ACC112 (cell line): ENCODE data around the gene OOEP.
"Not testable (repeated sequence)": the region's sequence is repeated elsewhere in the genome, so short reads cannot be mapped to it uniquely, and the experiment has no call there.

ENCODE experiments used
- H2AFZ ChIP-seq: fragments of 200-600 bp; sonication (generic); one replicate; pipeline ENCODE4 v1.6.0; 2017; ENCODE audit warnings: antibody characterized with exemption, low read length; ENCODE audit not compliant: unreplicated experiment
- H3K27ac ChIP-seq: fragments of 200-600 bp; sonication (generic); 2 replicates; pipeline ENCODE4 v1.5.1; 2014; ENCODE audit warnings: low read depth, mild to moderate bottlenecking, antibody characterized with exemption, low read length, moderate library complexity
- H3K27me3 ChIP-seq: fragments of 200-600 bp; sonication (generic); 2 replicates; pipeline ENCODE4 v1.6.1; 2014; ENCODE audit warnings: mild to moderate bottlenecking, antibody characterized with exemption, low read length, moderate library complexity, mixed read lengths; ENCODE audit not compliant: insufficient read depth
- H3K36me3 ChIP-seq: fragments of 200-600 bp; sonication (generic); 2 replicates; pipeline ENCODE4 v1.6.1; 2016; ENCODE audit warnings: mild to moderate bottlenecking, antibody characterized with exemption, low read length, moderate library complexity, mixed read lengths; ENCODE audit not compliant: insufficient read depth
- H3K4me1 ChIP-seq: fragments of 200-600 bp; sonication (generic); one replicate; pipeline ENCODE4 v1.6.1; 2016; ENCODE audit warnings: low read length, mixed read lengths; ENCODE audit not compliant: insufficient read depth, unreplicated experiment, control insufficient read depth
- H3K4me3 ChIP-seq: fragments of 200-600 bp; sonication (generic); 2 replicates; pipeline ENCODE4 v1.5.1; 2014; ENCODE audit warnings: mild to moderate bottlenecking, low read depth, low read length
- H3K79me2 ChIP-seq: fragments of 200-600 bp; sonication (generic); one replicate; pipeline ENCODE4 v1.6.0; 2016; ENCODE audit warnings: low read length; ENCODE audit not compliant: control insufficient read depth, unreplicated experiment, insufficient read depth

The OOEP gene

GRCh38 chr6:73369563-73369962 is at the start of gene OOEP:
Gene OOEP (minus strand): TSS chr6:73369897. CDS start chr6:73369792, 105 bp downstream.
- no peak within 1 kb of the TSS for H3K4me3 ChIP-seq
- no peaks in the 10 kb centered on the region for H3K4me1 ChIP-seq
- no peaks in the 10 kb centered on the region for H3K79me2 ChIP-seq
- no peak within 1 kb of the TSS for H3K27ac ChIP-seq
- no peak within 1 kb of the TSS for H2AFZ ChIP-seq
- H3K36me3 ChIP-seq = no peaks in the 10 kb centered on the region
- H3K27me3 ChIP-seq = no peaks in the 10 kb centered on the region

DNA sequence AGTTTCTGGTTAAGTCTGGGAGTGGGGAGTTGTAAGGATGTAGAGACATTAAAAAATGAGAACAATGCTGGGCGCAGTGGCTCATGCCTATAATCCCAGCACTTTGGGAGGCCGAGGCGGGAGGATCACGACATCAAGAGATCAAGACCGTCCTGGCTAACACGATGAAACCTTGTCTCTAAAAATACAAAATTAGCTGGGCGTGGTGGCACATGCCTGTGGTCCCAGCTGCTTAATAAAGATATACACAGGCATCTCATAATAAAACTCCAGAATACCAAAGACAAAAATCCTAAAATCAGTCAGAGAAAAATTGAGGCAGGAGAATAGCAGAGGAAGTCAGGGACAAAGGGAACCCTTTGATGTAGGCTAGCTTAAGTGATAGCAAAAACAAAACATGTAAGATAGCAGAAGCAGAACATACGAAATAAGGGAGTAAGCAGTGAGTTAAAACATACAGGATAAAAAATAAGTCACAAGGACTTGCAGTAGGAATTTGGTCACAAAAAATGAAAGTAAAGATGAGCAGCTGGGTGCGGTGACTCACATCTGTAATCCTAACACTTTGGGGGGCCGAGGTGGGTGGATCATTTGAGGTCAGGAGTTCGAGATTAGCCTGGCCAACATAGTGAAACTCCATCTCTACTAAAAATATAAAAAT is 48.5 kb upstream of the OOEP start:
- Histone ChIP-seq H3K36me3 (peaks cover 11% of the 10 kb centered on the region), H3K4me3 (no peak overlapping the region), H3K79me2 (no peaks in the 10 kb centered on the region), H3K27me3 (no peaks in the 10 kb centered on the region), H3K27ac (no peak overlapping the region; the same call in 1 of the 2 replicates), H2AFZ (no peak overlapping the region), H3K4me1 (peaks cover 3% of the 10 kb centered on the region)

GRCh38 chr6:73413102-73413501 is 43.4 kb upstream of the OOEP start:
- H2AFZ ChIP-seq = no peak overlapping the region
- H3K79me2 ChIP-seq = no peaks in the 10 kb centered on the region
- H3K27me3 ChIP-seq = no peaks in the 10 kb centered on the region
- H3K27ac ChIP-seq = no peak overlapping the region
- no peak overlapping the region for H3K4me3 ChIP-seq
- H3K36me3 ChIP-seq = no peaks in the 10 kb centered on the region
- H3K4me1 ChIP-seq = no peaks in the 10 kb centered on the region

DNA sequence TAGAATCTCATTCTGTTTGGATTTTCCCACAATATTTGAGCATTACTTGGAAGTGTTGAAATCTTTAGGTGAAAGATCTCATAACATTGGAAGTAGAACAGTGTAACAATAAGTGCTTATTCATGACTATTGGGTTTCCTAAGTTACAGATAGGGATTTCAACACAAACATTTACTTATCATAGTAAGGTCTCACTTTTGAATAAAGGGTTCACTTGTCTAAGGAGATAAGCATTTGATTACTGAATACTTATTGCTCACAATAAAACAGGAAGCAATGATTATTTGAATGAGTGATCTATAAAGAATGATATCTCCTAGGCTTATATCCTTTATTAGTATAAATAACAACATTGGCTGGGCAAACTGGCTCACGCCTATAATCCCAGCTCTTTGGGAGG is 39.7 kb upstream of the OOEP start:
- no peaks in the 10 kb centered on the region for H3K79me2 ChIP-seq
- no peak overlapping the region for H3K27ac ChIP-seq
- H3K36me3 ChIP-seq = no peaks in the 10 kb centered on the region

GRCh38 chr6:73400656-73401055 is 31.0 kb upstream of the OOEP start:
- no peak overlapping the region for H2AFZ ChIP-seq
- no peaks in the 10 kb centered on the region for H3K27me3 ChIP-seq
- H3K79me2 ChIP-seq = no peaks in the 10 kb centered on the region
- H3K36me3 ChIP-seq = no peaks in the 10 kb centered on the region
- H3K4me3 ChIP-seq = no peak overlapping the region
- no peak overlapping the region for H3K27ac ChIP-seq
- H3K4me1 ChIP-seq = no peaks in the 10 kb centered on the region

More for the DNA sequence above, 39.7 kb upstream of the OOEP start:
- Histone ChIP-seq H2AFZ (no peak overlapping the region), H3K4me3 (no peak overlapping the region), H3K4me1 (no peaks in the 10 kb centered on the region), H3K27me3 (no peaks in the 10 kb centered on the region)

GRCh38 chr6:73395875-73396274 is 26.2 kb upstream of the OOEP start:
- Histone ChIP-seq H3K79me2 (no peaks in the 10 kb centered on the region), H3K27ac (no peak overlapping the region), H3K4me1 (no peaks in the 10 kb centered on the region), H3K36me3 (no peaks in the 10 kb centered on the region), H3K27me3 (no peaks in the 10 kb centered on the region), H3K4me3 (no peak overlapping the region), H2AFZ (no peak overlapping the region)

- H3K4me3 ChIP-seq = no peak within 1 kb of the TSS
- no peak within 1 kb of the TSS for H3K27ac ChIP-seq
- no peaks in the 10 kb centered on the region for H3K4me1 ChIP-seq
- no peaks in the 10 kb centered on the region for H3K27me3 ChIP-seq
- H2AFZ ChIP-seq = no peak within 1 kb of the TSS
- no peaks in the 10 kb centered on the region for H3K36me3 ChIP-seq
- H3K79me2 ChIP-seq = no peaks in the 10 kb centered on the region
Observed at GRCh38 chr6:73394577-73395354, 25.1 kb upstream of the OOEP start, which contains the start of gene DDX43. Gene DDX43 (plus strand): TSS chr6:73394828. CDS start chr6:73394906, 78 bp downstream.

DNA sequence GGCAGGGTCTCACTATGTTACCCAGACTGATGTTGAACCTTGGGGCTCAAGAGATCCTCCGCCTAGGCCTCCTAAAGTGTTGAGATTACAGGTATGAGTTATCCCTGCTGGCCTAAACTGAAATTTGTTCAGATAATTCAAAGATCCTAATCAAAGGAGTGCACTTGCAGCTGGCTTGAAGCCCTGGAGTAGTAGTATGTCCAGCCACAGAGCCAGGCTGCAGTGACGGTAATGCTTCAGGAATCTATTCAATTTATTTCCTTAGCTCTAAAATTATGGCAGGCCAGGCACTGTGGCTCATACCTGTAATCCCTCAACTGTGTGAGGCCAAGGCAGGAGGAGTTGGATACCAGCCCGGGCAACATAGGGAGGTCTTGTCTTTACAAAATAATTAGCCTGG is 23.6 kb upstream of the OOEP start:
- Histone ChIP-seq H3K27ac (no peak overlapping the region), H3K27me3 (no peaks in the 10 kb centered on the region), H3K4me1 (no peaks in the 10 kb centered on the region), H3K36me3 (no peaks in the 10 kb centered on the region), H3K4me3 (no peak overlapping the region), H3K79me2 (no peaks in the 10 kb centered on the region), H2AFZ (no peak overlapping the region)

GRCh38 chr6:73392188-73392587 is 22.5 kb upstream of the OOEP start:
- H3K4me3 ChIP-seq, H3K36me3 ChIP-seq, H3K27ac ChIP-seq, H2AFZ ChIP-seq, H3K27me3 ChIP-seq, H3K4me1 ChIP-seq, H3K79me2 ChIP-seq: not testable (repeated sequence)

DNA sequence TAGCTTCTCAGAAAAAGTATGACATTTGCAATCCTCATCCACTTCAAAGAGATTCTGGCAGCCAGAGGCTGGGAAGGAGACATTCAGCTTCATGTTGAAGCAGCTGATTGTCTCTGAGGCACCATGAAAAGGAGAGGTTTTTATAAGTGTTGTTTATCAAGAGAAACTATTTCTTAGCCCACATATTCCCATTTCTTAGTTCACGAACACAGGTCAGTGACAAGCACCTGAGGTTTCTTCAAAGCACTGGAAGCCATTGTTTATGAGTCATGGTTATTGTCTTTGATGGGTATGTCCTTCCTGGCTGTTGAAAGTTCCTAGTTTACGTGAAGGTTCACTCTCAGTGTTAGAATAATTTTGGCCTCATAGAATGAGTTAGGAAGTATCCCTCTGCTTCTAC is 22.0 kb upstream of the OOEP start:
- no peak overlapping the region for H3K27ac ChIP-seq
- H3K4me1 ChIP-seq = no peaks in the 10 kb centered on the region
- no peak overlapping the region for H2AFZ ChIP-seq
- no peak overlapping the region for H3K4me3 ChIP-seq
- H3K36me3 ChIP-seq = no peaks in the 10 kb centered on the region
- H3K27me3 ChIP-seq = no peaks in the 10 kb centered on the region
- H3K79me2 ChIP-seq = no peaks in the 10 kb centered on the region

DNA sequence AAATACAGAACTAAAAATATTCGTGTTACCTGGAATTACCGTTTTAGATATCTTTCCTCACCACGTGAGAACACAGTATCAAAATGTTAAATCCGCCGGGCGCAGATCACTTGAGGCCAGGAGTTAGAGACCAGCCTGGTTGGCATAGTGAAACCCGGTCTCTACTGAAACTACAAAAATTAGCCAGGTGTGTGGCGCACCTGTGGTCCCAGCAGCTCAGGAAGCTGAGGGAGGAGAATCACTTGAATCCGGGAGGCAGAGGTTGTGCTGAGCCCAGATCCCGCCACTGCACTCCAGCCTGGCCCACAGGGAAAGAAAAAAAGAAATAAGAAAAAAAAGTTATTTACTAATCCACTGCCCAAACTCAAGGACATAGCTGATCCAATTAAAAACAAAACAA is 20.2 kb upstream of the OOEP start:
- Histone ChIP-seq H3K27me3 (no peaks in the 10 kb centered on the region), H3K4me3 (no peak overlapping the region), H3K27ac (no peak overlapping the region), H3K79me2 (no peaks in the 10 kb centered on the region), H3K36me3 (no peaks in the 10 kb centered on the region), H3K4me1 (no peaks in the 10 kb centered on the region), H2AFZ (no peak overlapping the region)
